ENCODE measurements around the gene NOX4.

- TF ChIP-seq, protein P1, sequence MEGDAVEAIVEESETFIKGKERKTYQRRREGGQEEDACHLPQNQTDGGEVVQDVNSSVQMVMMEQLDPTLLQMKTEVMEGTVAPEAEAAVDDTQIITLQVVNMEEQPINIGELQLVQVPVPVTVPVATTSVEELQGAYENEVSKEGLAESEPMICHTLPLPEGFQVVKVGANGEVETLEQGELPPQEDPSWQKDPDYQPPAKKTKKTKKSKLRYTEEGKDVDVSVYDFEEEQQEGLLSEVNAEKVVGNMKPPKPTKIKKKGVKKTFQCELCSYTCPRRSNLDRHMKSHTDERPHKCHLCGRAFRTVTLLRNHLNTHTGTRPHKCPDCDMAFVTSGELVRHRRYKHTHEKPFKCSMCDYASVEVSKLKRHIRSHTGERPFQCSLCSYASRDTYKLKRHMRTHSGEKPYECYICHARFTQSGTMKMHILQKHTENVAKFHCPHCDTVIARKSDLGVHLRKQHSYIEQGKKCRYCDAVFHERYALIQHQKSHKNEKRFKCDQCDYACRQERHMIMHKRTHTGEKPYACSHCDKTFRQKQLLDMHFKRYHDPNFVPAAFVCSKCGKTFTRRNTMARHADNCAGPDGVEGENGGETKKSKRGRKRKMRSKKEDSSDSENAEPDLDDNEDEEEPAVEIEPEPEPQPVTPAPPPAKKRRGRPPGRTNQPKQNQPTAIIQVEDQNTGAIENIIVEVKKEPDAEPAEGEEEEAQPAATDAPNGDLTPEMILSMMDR (IDR thresholded peaks at IDR 0.05) = no peak
- TF ChIP-seq POLR2A (IDR thresholded peaks at IDR 0.05) = no peak
Measured at GRCh38 chr11:89381094-89381493, 110.1 kb downstream of the NOX4 start.
